IgD-negative memory B cell (primary cell): ENCODE results near the gene DOCK9. TPM values are rescaled to one million over a fixed set of nuclear protein-coding genes. Genes with fewer than 3 reads are reported as not detected.
A peak's percentile ranks its signal among the peaks of the same experiment; 100 is the strongest.

Source experiments
- H3K27ac Mint-ChIP-seq, 3 donors: one replicate each; pipeline ENCODE4 v1.8.0; 2020 to 2022; ENCODE audit warnings: mild to moderate bottlenecking in 3 of 3, mixed read lengths in 3 of 3, moderate library complexity in 1 of 3
- H3K27me3 Mint-ChIP-seq: one replicate; pipeline ENCODE4 v1.8.0; 2021; ENCODE audit warnings: mixed read lengths
- H3K36me3 Mint-ChIP-seq: one replicate; pipeline ENCODE4 v1.8.0; 2020; ENCODE audit warnings: mild to moderate bottlenecking, mixed read lengths
- H3K4me1 Mint-ChIP-seq, 3 donors: one replicate each; pipeline ENCODE4 v1.8.0; 2020 to 2022; ENCODE audit warnings: mixed read lengths in 3 of 3, mild to moderate bottlenecking in 1 of 3
- H3K4me3 Mint-ChIP-seq, 4 donors: one replicate each; pipeline ENCODE4 v1.8.0; 2020 to 2022; ENCODE audit warnings: mild to moderate bottlenecking in 4 of 4, mixed read lengths in 4 of 4, moderate library complexity in 3 of 4
- H3K9me3 Mint-ChIP-seq, 3 donors: one replicate each; pipeline ENCODE4 v1.8.0; 2020 to 2021; ENCODE audit warnings: mixed read lengths in 3 of 3, mild to moderate bottlenecking in 1 of 3
- polyA plus RNA-seq: library from polyadenylated mRNA; unstranded; fragments of 300-500 nt; fragmentation: Illumina TruSeq; gene quantifications from one replicate; pipeline ENCODE4 v1.2.3, GENCODE V29; 2021

The DOCK9 gene
- polyA plus RNA-seq, 1 donor from 2014 or later = 4.1 TPM

DNA sequence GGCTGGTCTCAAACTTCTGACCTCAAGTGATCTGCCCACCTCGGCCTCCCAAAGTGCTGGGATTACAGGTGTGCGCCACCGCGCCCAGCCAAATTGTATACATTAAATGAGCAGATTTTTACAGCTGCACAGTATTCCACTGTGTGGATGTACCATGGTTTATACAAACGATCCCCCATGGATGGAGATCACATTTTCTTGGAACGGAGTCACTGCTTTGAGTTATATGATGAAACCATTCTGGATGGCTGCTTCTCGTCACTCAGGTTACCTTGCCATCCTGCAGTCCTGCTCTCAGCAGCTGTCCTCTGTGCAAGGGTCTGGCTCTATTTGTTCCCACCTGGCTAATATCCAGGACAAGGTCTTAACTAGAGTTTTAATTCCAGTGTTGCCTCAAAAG is 186.3 kb downstream of the DOCK9 start:
- Mint-ChIP-seq H3K27me3 (peaks cover 4% of the 10 kb centered on the region), H3K9me3 (peaks cover 0 to 3% (median 2%) of the 10 kb centered on the region in 3 donors), H3K4me3 (no peak overlapping the region), H3K4me1 (peaks cover 0 to 4% (median 0%) of the 10 kb centered on the region in 3 donors), H3K27ac (no peak overlapping the region), H3K36me3 (peaks cover 13% of the 10 kb centered on the region)

DNA sequence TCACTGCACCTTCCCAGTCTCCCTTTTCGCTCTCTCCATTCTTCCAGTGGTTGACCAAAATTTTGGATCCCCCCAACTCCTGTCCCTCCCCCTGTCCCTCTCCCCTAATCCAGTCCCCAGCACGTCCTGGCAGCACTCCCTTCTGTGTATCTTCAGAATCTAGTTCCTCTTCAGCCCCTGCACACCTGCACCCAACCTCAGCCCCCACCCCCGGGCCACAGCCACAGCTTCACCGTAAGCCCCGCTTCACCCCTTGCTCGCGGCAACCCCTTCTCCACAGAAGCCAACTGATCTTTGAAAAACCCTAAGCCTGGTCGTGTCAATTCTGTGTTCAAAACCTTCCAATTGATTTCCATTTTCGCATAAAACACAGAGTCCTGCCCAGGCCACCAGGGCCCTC is 189.9 kb downstream of the DOCK9 start:
- peaks cover 0 to 4% (median 0%) of the 10 kb centered on the region in 3 donors for H3K4me1 Mint-ChIP-seq
- peaks cover 4% of the 10 kb centered on the region for H3K27me3 Mint-ChIP-seq
- no peaks in the 10 kb centered on the region for H3K36me3 Mint-ChIP-seq
- peaks cover 0 to 4% (median 0%) of the 10 kb centered on the region in 3 donors for H3K9me3 Mint-ChIP-seq
- peak overlapping the region in 1 of 4 donors; percentile 41 for H3K4me3 Mint-ChIP-seq
- no peak overlapping the region for H3K27ac Mint-ChIP-seq

GRCh38 chr13:98787173-98787572 is 190.7 kb downstream of the DOCK9 start:
- Mint-ChIP-seq H3K4me3 (no peak overlapping the region), H3K9me3 (peaks cover 0 to 4% (median 0%) of the 10 kb centered on the region in 3 donors), H3K36me3 (no peaks in the 10 kb centered on the region), H3K27me3 (peaks cover 4% of the 10 kb centered on the region), H3K27ac (no peak overlapping the region), H3K4me1 (peaks cover 0 to 4% (median 0%) of the 10 kb centered on the region in 3 donors)

GRCh38 chr13:98786023-98786422 is 191.8 kb downstream of the DOCK9 start:
- Mint-ChIP-seq H3K9me3 (peaks cover 0 to 4% (median 0%) of the 10 kb centered on the region in 3 donors), H3K4me3 (no peak overlapping the region), H3K27ac (no peak overlapping the region), H3K4me1 (peaks cover 0 to 4% (median 0%) of the 10 kb centered on the region in 3 donors), H3K36me3 (no peaks in the 10 kb centered on the region), H3K27me3 (peaks cover 6% of the 10 kb centered on the region)

GRCh38 chr13:98785405-98785804 is 192.5 kb downstream of the DOCK9 start:
- Mint-ChIP-seq H3K9me3 (peaks cover 0 to 4% (median 0%) of the 10 kb centered on the region in 3 donors), H3K27ac (no peak overlapping the region), H3K4me1 (peaks cover 0 to 4% (median 2%) of the 10 kb centered on the region in 3 donors), H3K4me3 (no peak overlapping the region), H3K27me3 (peaks cover 6% of the 10 kb centered on the region), H3K36me3 (no peaks in the 10 kb centered on the region)

GRCh38 chr13:98784666-98785065 is 193.2 kb downstream of the DOCK9 start:
- Mint-ChIP-seq H3K4me3 (peak overlapping the region in 1 of 4 donors; percentile 30), H3K27me3 (peaks cover 6% of the 10 kb centered on the region), H3K4me1 (peaks cover 0 to 4% (median 2%) of the 10 kb centered on the region in 3 donors), H3K9me3 (peaks cover 0 to 4% (median 0%) of the 10 kb centered on the region in 3 donors), H3K36me3 (no peaks in the 10 kb centered on the region), H3K27ac (no peak overlapping the region)

DNA sequence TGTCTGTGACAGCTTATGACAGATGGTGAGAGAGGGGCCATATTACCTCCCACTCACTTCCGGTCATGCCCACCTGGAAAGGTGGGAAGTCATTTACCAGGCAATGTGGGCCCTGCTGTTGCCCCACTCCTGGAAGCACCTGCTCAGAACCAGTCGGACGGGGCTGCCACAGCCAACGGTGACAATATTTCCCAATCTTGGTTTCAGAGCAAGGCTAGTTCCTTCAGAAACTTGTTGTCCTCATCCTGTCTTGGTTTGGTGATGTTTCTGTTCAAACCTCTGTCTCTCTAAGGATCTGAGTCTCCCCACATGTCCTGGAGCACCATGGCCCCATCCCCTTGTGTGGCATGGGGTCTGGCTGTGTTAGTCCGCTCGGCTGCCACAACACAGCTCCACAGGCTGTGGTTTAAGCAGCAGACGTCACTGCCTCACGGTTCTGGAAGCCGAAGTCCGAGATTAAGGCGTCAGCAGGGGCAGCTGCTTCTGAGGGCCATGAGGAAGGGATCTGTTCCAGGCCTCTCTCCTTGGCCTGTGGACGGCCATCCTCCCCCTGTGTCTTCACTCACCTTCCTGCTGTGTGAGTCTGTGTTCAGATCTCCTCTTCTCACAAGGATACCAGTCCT is 193.9 kb downstream of the DOCK9 start:
- Mint-ChIP-seq H3K9me3 (peaks cover 0 to 4% (median 0%) of the 10 kb centered on the region in 3 donors), H3K27me3 (peaks cover 6% of the 10 kb centered on the region), H3K36me3 (no peaks in the 10 kb centered on the region), H3K4me3 (no peak overlapping the region), H3K4me1 (peaks cover 0 to 2% (median 2%) of the 10 kb centered on the region in 3 donors), H3K27ac (peak overlapping the region in 1 of 3 donors; percentile 48)

GRCh38 chr13:98782654-98783053 is 195.2 kb downstream of the DOCK9 start:
- Mint-ChIP-seq H3K4me1 (peaks cover 0 to 2% (median 0%) of the 10 kb centered on the region in 3 donors), H3K4me3 (no peak overlapping the region), H3K27me3 (peaks cover 10% of the 10 kb centered on the region), H3K36me3 (no peaks in the 10 kb centered on the region), H3K9me3 (peaks cover 0 to 4% (median 3%) of the 10 kb centered on the region in 3 donors), H3K27ac (no peak overlapping the region)

- H3K4me3 Mint-ChIP-seq = no peak overlapping the region
- peaks cover 0 to 2% (median 0%) of the 10 kb centered on the region in 3 donors for H3K4me1 Mint-ChIP-seq
- no peaks in the 10 kb centered on the region for H3K36me3 Mint-ChIP-seq
- H3K9me3 Mint-ChIP-seq = peaks cover 0 to 4% (median 3%) of the 10 kb centered on the region in 3 donors
- no peak overlapping the region for H3K27ac Mint-ChIP-seq
- peaks cover 8% of the 10 kb centered on the region for H3K27me3 Mint-ChIP-seq
These were observed 196.0 kb downstream of the DOCK9 start for GRCh38 chr13:98781905-98782304.

GRCh38 chr13:98781470-98781869 is 196.4 kb downstream of the DOCK9 start:
- Mint-ChIP-seq H3K27ac (no peak overlapping the region), H3K9me3 (peaks cover 0 to 4% (median 3%) of the 10 kb centered on the region in 3 donors)

DNA sequence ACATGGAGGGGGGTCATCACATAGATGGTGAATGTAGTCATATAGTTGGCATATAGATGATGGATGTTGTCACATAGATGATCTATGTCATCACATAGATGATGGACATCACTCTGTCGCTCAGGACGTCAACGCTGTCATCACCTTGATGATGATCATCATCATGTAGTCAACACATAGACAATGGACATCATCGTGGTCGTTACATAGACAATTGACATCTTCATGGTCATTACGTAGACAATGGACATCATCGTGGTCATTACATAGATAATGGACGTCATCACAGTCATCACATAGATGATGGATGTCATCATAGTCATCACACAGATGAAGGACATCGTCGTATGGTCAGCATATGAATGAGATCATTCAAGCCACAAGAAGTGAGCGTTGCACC is 196.8 kb downstream of the DOCK9 start:
- Mint-ChIP-seq H3K27ac (peak overlapping the region in 1 of 3 donors; percentile 54), H3K27me3 (peaks cover 8% of the 10 kb centered on the region), H3K9me3 (peaks cover 0 to 4% (median 3%) of the 10 kb centered on the region in 3 donors), H3K36me3 (no peaks in the 10 kb centered on the region), H3K4me1 (peaks cover 0 to 4% (median 0%) of the 10 kb centered on the region in 3 donors), H3K4me3 (no peak overlapping the region)

More at GRCh38 chr13:98781470-98781869, 196.4 kb downstream of the DOCK9 start:
- peaks cover 8% of the 10 kb centered on the region for H3K27me3 Mint-ChIP-seq
- H3K4me3 Mint-ChIP-seq = no peak overlapping the region
- H3K36me3 Mint-ChIP-seq = no peaks in the 10 kb centered on the region
- H3K4me1 Mint-ChIP-seq = peaks cover 0 to 4% (median 0%) of the 10 kb centered on the region in 3 donors

- H3K27me3 Mint-ChIP-seq = peaks cover 8% of the 10 kb centered on the region
- no peak overlapping the region for H3K4me3 Mint-ChIP-seq
- H3K36me3 Mint-ChIP-seq = no peaks in the 10 kb centered on the region
- H3K4me1 Mint-ChIP-seq = peaks cover 0 to 4% (median 0%) of the 10 kb centered on the region in 3 donors
- H3K27ac Mint-ChIP-seq = no peak overlapping the region
- peaks cover 0 to 4% (median 3%) of the 10 kb centered on the region in 3 donors for H3K9me3 Mint-ChIP-seq
These were observed 197.4 kb downstream of the DOCK9 start for GRCh38 chr13:98780451-98780850.

DNA sequence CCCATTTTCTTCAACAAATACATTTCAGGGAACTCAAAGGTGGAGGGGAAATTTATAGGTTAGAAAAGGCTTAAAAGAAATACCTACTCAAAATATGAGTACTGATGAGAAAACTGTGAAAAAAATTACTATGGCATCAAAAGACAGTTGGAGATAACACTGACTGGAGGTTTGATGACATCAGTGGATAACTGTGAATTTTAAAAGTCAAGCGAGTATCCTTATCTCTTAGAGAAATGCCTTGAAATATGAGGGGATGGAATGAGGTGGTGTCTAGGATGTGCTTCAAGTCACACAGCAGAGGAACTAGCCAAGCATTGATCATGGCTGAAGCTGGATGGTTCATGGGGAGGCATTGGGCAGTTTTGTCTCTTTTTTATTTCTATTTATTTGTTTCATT is 198.2 kb downstream of the DOCK9 start:
- Mint-ChIP-seq H3K27ac (no peak overlapping the region), H3K4me1 (peaks cover 0 to 4% (median 0%) of the 10 kb centered on the region in 3 donors), H3K27me3 (peaks cover 8% of the 10 kb centered on the region), H3K9me3 (peaks cover 0 to 4% (median 3%) of the 10 kb centered on the region in 3 donors), H3K36me3 (no peaks in the 10 kb centered on the region), H3K4me3 (no peak overlapping the region)

GRCh38 chr13:98778749-98779148 is 199.1 kb downstream of the DOCK9 start:
- Mint-ChIP-seq H3K9me3 (peaks cover 0 to 4% (median 3%) of the 10 kb centered on the region in 3 donors), H3K36me3 (no peaks in the 10 kb centered on the region), H3K4me3 (no peak overlapping the region), H3K27me3 (peaks cover 8% of the 10 kb centered on the region), H3K4me1 (peaks cover 0 to 4% (median 0%) of the 10 kb centered on the region in 3 donors), H3K27ac (no peak overlapping the region)

- peaks cover 0 to 4% (median 0%) of the 10 kb centered on the region in 3 donors for H3K4me1 Mint-ChIP-seq
- no peaks in the 10 kb centered on the region for H3K36me3 Mint-ChIP-seq
- H3K4me3 Mint-ChIP-seq = no peak overlapping the region
- peaks cover 8% of the 10 kb centered on the region for H3K27me3 Mint-ChIP-seq
- H3K27ac Mint-ChIP-seq = no peak overlapping the region
- peaks cover 0 to 3% (median 0%) of the 10 kb centered on the region in 3 donors for H3K9me3 Mint-ChIP-seq
These were observed 201.2 kb downstream of the DOCK9 start for GRCh38 chr13:98776644-98777043.
